ENCODE results near the gene CREBZF.
"Not testable (repeated sequence)": the region's sequence is repeated elsewhere in the genome, so short reads cannot be mapped to it uniquely, and the experiment has no call there.

The CREBZF gene

DNA sequence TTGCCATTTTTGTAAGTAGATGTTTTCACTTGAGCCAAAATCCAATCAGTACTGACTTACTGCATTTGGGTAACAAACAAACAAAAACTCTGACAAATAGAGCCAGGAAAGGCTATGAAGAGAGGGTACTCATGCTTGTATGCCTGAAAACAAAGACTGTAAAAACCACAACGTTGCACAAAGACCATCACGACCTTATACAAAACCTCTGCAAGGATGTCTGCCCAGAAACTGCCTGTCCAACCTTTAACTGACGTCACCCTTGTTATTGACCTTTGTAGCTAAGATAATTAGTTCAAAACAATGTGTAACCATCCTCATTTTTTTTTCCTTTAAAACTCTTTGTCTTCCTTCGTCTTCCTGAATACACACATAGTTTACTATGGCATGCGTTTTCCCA lies 804 bp upstream of the CREBZF start:
- Histone ChIP-seq H3K27me3 (ENCODE audit: insufficient read depth, low read length) (no peaks in the 10 kb centered on the region), H3K27ac (ENCODE audit: low read length) (no peak overlapping the region), H3K36me3 (ENCODE audit: insufficient read depth, low read depth, low read length) (peaks cover 23% of the 10 kb centered on the region), H3K4me3 (ENCODE audit: low read length) (no peak overlapping the region; the same call in 1 of the 2 replicates), H3K4me1 (ENCODE audit: insufficient read depth, low read length) (peaks cover 5% of the 10 kb centered on the region; the same call in 1 of the 2 replicates), H3K9ac (ENCODE audit: low read depth, low read length) (peak overlapping the region; percentile 97; the same call in 1 of the 2 replicates), H3K9me3 (ENCODE audit: insufficient read depth, low read depth, low read length) (no peaks in the 10 kb centered on the region)

DNA sequence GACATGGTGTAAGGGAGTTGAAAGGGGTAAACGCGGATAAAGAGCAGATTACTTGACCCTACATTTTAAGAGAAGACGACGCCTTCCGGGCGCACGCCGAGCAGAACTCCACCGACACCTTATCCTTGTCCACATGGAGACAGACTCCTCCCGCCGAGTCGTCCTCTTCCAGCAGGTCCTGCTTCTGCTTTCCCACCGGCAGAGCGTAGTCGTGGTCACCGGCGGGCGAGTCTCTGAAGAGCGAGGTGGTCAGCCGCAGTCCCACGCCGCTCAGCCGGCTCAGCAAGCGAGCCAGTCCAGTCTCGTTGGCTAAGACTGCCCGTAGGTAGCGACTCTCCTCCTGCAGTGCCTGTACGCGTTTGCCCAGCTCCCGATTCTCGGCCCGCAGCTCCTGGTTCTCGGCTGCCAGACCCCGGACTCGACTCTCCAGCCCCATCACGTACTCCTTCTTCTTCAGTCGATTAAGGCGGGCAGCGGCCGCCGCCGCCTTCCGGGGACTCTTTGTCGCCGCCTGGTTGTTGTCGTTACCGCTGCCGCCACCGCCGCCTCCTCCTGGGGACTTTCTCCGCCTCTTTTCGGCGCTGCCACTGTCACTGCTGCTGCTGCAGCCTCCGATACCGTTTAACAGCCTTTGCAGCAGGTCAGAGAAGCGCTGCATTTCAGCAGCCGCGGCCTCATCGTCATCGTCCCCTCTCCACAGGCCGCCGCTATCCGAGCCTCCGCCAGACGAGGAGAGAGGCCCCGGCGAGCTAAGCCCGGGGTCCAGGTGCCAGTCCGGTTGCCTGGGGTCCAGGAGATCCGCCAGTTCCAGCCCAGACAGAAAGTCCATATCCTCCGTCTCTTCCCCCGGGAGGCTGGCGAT lies 945 bp downstream of the CREBZF start:
- Histone ChIP-seq H3K9me3 (ENCODE audit: insufficient read depth, low read depth, low read length) (no peaks in the 10 kb centered on the region), H3K4me3 (ENCODE audit: low read length) (peak overlapping the region; percentile 95), H3K27ac (ENCODE audit: low read length) (peak overlapping the region; percentile 90), H3K27me3 (ENCODE audit: insufficient read depth, low read length) (no peaks in the 10 kb centered on the region), H3K4me1 (ENCODE audit: insufficient read depth, low read length) (peaks cover 5% of the 10 kb centered on the region; the same call in 1 of the 2 replicates), H3K9ac (ENCODE audit: low read depth, low read length) (peak overlapping the region; percentile 97), H3K36me3 (ENCODE audit: insufficient read depth, low read depth, low read length) (peaks cover 41% of the 10 kb centered on the region)

- H3K4me1 ChIP-seq (ENCODE audit: insufficient read depth, low read length) = peaks cover 5% of the 10 kb centered on the region; the same call in 1 of the 2 replicates
- no peaks in the 10 kb centered on the region for H3K27me3 ChIP-seq (ENCODE audit: insufficient read depth, low read length)
- H3K36me3 ChIP-seq (ENCODE audit: insufficient read depth, low read depth, low read length) = peaks cover 48% of the 10 kb centered on the region
- no peak overlapping the region for H3K27ac ChIP-seq (ENCODE audit: low read length)
- no peaks in the 10 kb centered on the region for H3K9me3 ChIP-seq (ENCODE audit: insufficient read depth, low read depth, low read length)
- peak overlapping the region; percentile 97 for H3K9ac ChIP-seq (ENCODE audit: low read depth, low read length)
- peak overlapping the region; percentile 95 for H3K4me3 ChIP-seq (ENCODE audit: low read length)
Measured at GRCh38 chr11:85663080-85663752, 1.7 kb downstream of the CREBZF start.

- Histone ChIP-seq H3K4me3 (ENCODE audit: low read length) (peak overlapping the region; percentile 95), H3K9me3 (ENCODE audit: insufficient read depth, low read depth, low read length) (no peaks in the 10 kb centered on the region), H3K36me3 (ENCODE audit: insufficient read depth, low read depth, low read length) (peaks cover 59% of the 10 kb centered on the region), H3K27ac (ENCODE audit: low read length) (no peak overlapping the region), H3K4me1 (ENCODE audit: insufficient read depth, low read length) (peaks cover 5% of the 10 kb centered on the region; the same call in 1 of the 2 replicates), H3K9ac (ENCODE audit: low read depth, low read length) (peak overlapping the region; percentile 71; the same call in 1 of the 2 replicates), H3K27me3 (ENCODE audit: insufficient read depth, low read length) (no peaks in the 10 kb centered on the region)
Measured at GRCh38 chr11:85661972-85662664, 2.8 kb downstream of the CREBZF start.

- Histone ChIP-seq H3K9ac (ENCODE audit: low read depth, low read length) (no peak overlapping the region), H3K9me3 (ENCODE audit: insufficient read depth, low read depth, low read length) (no peaks in the 10 kb centered on the region), H3K27me3 (ENCODE audit: insufficient read depth, low read length) (no peaks in the 10 kb centered on the region), H3K4me3 (ENCODE audit: low read length) (no peak overlapping the region), H3K36me3 (ENCODE audit: insufficient read depth, low read depth, low read length) (peaks cover 89% of the 10 kb centered on the region), H3K27ac (ENCODE audit: low read length) (no peak overlapping the region), H3K4me1 (ENCODE audit: insufficient read depth, low read length) (no peaks in the 10 kb centered on the region; the same call in 1 of the 2 replicates)
Measured at GRCh38 chr11:85658180-85658579, 6.7 kb downstream of the CREBZF start.

DNA sequence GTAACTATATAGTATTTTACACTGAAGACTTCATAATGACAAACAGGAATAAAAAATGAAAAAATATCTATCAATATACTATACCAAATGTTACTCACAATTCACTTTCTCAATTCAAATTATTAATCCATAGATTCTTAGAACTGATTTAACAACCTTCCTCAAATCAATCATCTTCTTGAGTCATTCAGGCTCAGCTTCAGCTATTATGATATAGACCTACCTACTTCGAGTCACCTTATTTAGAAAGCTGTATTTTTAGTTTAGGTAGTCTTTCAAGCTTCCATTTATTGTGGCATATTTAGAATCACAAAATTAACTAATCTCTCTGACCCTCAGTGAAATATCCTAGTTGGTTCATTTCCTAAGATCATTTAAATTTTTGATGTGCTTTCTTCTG lies 8.2 kb downstream of the CREBZF start:
- H3K36me3 ChIP-seq (ENCODE audit: insufficient read depth, low read depth, low read length) = peaks cover 77% of the 10 kb centered on the region
- no peak overlapping the region for H3K4me3 ChIP-seq (ENCODE audit: low read length)
- H3K4me1 ChIP-seq (ENCODE audit: insufficient read depth, low read length) = no peaks in the 10 kb centered on the region; the same call in 1 of the 2 replicates
- H3K27ac ChIP-seq (ENCODE audit: low read length) = no peak overlapping the region
- no peaks in the 10 kb centered on the region for H3K9me3 ChIP-seq (ENCODE audit: insufficient read depth, low read depth, low read length)
- no peaks in the 10 kb centered on the region for H3K27me3 ChIP-seq (ENCODE audit: insufficient read depth, low read length)
- H3K9ac ChIP-seq (ENCODE audit: low read depth, low read length) = no peak overlapping the region

DNA sequence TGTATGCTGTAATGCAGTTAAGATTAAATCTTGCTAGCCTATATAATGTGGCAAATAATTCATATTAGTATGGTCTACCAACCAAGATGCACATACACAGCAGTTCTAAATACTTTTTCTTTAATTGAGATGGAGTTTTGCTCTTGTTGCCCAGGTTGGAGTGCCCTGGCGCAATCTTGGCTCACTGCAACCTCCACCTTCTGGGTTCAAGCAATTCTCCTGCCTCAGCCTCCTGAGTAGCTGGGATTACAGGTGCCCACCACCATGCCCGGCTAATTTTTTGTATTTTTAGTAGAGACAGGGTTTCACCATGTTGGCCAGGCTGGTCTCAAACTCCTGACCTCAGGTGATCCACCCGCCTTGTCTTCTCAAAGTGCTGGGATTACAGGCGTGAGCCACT lies 10.6 kb downstream of the CREBZF start:
- not testable (repeated sequence) for H3K27me3 ChIP-seq (ENCODE audit: insufficient read depth, low read length); H3K9me3 ChIP-seq (ENCODE audit: insufficient read depth, low read depth, low read length); H3K4me1 ChIP-seq (ENCODE audit: insufficient read depth, low read length); H3K4me3 ChIP-seq (ENCODE audit: low read length); H3K9ac ChIP-seq (ENCODE audit: low read depth, low read length); H3K27ac ChIP-seq (ENCODE audit: low read length)
- H3K36me3 ChIP-seq (ENCODE audit: insufficient read depth, low read depth, low read length) = peaks cover 58% of the 10 kb centered on the region

- Histone ChIP-seq H3K4me1 (ENCODE audit: insufficient read depth, low read length) (peaks cover 3% of the 10 kb centered on the region; the same call in 1 of the 2 replicates), H3K36me3 (ENCODE audit: insufficient read depth, low read depth, low read length) (peaks cover 44% of the 10 kb centered on the region), H3K4me3 (ENCODE audit: low read length) (no peak overlapping the region), H3K27me3 (ENCODE audit: insufficient read depth, low read length) (no peaks in the 10 kb centered on the region), H3K27ac (ENCODE audit: low read length) (no peak overlapping the region), H3K9me3 (ENCODE audit: insufficient read depth, low read depth, low read length) (no peaks in the 10 kb centered on the region), H3K9ac (ENCODE audit: low read depth, low read length) (no peak overlapping the region)
Measured at GRCh38 chr11:85652786-85653447, 12.0 kb downstream of the CREBZF start.

DNA sequence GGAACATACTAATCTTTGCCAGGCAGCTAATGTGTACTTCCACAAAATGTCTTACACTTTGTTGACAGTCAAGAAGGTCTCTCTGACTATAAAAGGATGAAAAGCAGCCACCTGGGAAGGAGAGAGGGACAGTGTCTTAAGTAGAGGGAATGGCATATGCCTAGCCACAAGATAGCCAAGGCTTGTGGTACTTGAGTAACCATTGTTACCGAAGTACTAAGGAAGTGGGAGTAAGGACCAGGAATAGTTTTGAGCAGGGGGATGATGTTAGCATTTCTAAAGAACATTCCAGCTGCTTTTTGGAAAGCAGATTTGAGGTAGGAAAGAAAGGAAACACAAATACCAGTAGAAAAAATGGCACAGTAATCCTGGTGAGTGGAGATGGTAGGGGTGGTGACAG lies 13.8 kb downstream of the CREBZF start:
- Histone ChIP-seq H3K4me1 (ENCODE audit: insufficient read depth, low read length) (peaks cover 8% of the 10 kb centered on the region; the same call in 1 of the 2 replicates), H3K27ac (ENCODE audit: low read length) (no peak overlapping the region), H3K36me3 (ENCODE audit: insufficient read depth, low read depth, low read length) (peaks cover 26% of the 10 kb centered on the region), H3K27me3 (ENCODE audit: insufficient read depth, low read length) (no peaks in the 10 kb centered on the region), H3K4me3 (ENCODE audit: low read length) (no peak overlapping the region), H3K9ac (ENCODE audit: low read depth, low read length) (no peak overlapping the region), H3K9me3 (ENCODE audit: insufficient read depth, low read depth, low read length) (no peaks in the 10 kb centered on the region)

GRCh38 chr11:85647604-85648299 lies 17.2 kb downstream of the CREBZF start, which contains the start of gene TMEM126A:
TSS of gene TMEM126A (plus strand) at chr11:85647967. CDS start at chr11:85650256, 2,289 bp downstream.
- Histone ChIP-seq H3K4me1 (ENCODE audit: insufficient read depth, low read length) (peaks cover 8% of the 10 kb centered on the region; the same call in 1 of the 2 replicates), H3K36me3 (ENCODE audit: insufficient read depth, low read depth, low read length) (peaks cover 4% of the 10 kb centered on the region; the same call in 1 of the 2 replicates), H3K4me3 (ENCODE audit: low read length) (peak within 1 kb of the TSS; percentile 87), H3K9ac (ENCODE audit: low read depth, low read length) (peak within 1 kb of the TSS; percentile 91), H3K27me3 (ENCODE audit: insufficient read depth, low read length) (no peaks in the 10 kb centered on the region), H3K9me3 (ENCODE audit: insufficient read depth, low read depth, low read length) (no peaks in the 10 kb centered on the region), H3K27ac (ENCODE audit: low read length) (peak within 1 kb of the TSS; percentile 22)

Measured in iPS-20b (cell line).